Activated naive CD8-positive, alpha-beta T cell treated with anti-CD3 and anti-CD28 coated beads, Interleukin-2, amount 50 U/mL, for 16 hours (primary cell): ENCODE results near the gene CST7.

ENCODE experiments used
- DNase-seq: peaks from one replicate; pipeline ENCODE4 v3.0.0-alpha.2; 2020; ENCODE audit warnings: low read depth, low spot score

The CST7 gene

GRCh38 chr20:24950836-24951525 lies 1.9 kb downstream of the CST7 start:
- no peak for DNase-seq

GRCh38 chr20:24951536-24952083 lies 2.5 kb downstream of the CST7 start:
- no peak for DNase-seq

DNA sequence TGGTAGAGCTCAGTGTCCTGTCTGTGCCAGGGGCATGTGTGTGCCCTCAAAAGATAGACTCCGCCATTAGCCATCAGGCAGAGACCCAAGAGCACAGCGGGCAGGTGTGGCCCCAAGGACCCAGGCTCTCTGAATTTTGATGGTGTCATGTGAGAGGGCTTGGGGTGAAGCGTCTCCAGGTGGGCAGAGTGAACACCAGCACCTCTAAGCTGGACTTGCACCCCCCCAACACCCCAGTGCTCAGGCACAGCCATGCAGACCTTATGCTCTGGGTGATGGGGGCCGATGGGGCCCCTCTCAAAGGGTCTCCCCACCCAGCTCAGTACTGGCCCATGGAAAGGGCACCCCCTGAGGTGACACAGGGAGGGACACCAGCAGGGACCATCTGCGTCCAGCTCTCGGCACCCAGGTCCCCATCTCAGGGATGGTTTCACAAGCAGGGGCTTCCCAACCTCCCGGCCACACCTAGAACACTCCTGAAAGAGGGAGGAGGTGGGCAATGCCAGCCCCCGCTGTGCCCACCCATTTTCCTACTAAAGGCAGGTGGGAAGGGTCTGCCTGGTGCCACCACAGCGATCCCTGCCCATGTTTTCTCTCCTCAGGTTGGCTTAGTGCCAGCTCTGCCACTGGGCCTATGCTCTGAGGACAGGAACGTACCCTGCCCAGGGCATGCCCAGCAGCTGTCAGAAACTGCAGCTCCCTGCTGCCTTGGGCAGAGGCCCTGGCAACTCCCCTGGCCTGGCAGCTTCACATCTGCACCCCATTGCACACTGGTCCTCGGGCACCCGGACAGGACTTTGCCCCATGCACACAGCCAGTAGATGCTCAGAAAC lies 3.5 kb downstream of the CST7 start:
- no peak for DNase-seq

- no peak for DNase-seq
Measured at GRCh38 chr20:24953209-24953575, 4.1 kb downstream of the CST7 start.

GRCh38 chr20:24953621-24954133 lies 4.6 kb downstream of the CST7 start:
- DNase-seq, result no peak

DNA sequence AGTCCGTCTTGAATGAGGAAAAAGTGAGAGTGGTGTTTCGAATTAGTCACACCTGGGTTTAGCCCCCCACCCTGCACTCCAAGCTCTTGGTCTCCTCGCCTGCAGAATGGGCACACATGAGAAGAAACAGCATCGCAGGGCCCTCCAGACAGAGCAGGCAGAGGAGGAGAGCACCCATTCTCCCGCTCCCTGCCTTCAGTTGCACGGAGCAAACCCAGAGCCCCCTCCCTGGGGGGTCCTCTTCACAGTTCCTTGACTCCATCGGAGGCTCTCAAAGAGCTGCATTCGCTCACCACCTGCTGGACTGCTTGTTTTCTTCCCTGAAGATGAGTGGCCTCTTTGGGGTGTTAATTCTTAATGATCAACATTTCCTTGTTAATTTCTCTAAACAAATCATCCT lies 5.1 kb downstream of the CST7 start:
- no peak for DNase-seq

DNA sequence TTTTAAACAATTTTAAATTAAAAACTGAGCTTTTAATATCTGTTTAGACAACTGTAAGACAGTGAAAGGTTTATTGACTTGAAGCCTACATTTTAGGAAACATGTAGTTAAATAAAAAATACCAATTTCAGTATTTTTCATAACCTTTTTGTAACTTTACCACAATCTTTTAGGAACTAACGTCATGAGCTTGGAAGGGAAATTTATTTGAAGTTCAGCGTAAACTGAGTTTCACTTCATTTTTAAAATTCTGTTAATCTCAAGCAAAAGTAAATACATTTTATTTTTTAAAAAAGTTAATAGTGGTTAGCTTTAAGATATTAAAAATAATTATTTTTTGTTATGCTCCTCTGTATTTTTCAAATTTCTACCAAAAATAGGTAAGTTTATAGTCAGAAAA lies 5.5 kb downstream of the CST7 start:
- DNase-seq, result no peak

DNA sequence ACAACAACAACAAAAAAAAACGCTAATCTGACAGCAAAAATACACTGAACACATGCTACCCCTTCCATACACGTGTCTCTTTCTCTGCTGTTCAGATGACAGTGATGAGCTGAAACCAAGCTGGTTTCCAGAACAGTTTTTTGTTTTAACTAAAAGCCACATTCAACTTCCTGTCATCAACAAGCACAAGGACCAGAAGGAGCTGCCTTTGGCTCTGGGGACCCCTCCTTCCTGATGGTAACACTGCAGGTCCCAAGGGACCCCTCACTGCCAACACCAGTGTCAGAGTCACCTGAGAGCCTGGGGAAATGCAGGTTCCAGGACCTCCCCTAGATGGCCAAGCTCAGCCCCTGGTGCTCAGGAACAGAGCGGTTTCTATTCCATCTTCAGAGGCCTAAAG lies 6.0 kb downstream of the CST7 start:
- no peak for DNase-seq

DNA sequence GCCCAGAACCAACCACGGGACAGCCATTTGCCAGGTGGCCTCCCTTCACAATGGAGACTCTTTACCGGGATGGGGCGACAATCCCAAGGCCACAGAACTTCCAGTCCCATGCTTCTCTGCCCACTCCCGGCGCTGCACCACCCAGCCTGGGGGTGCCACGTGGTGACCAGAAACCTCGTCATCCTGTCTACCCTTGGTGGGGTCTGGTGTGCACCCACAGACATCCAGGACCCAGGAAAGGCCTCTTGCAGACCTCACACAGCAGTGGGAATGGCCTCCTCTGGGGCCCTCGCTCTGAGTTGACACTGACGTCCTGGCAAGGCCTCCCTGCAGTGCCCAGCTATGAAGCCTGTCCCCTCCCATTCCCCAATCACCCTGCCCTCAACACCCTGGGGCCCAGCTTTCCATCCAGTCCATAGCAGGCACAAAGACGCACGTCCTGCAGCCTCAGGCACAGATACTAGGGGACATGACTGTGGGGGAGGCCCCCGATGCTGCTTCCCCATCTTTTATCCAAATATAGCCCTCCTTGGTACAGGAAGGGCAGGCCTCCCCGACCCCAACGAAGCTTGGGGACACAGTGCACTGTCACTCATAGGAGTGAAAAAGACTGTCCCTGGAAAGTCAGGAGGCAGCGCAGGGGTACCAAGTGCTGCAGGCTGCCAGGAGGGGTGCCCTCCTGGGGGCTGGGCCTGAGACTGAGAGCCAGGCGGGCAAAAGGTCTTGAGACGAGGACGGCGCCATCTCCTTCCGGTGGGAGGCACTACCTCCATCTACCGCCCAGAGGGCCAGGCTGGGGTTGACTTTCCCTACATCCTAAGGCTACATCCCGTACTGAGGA lies 7.2 kb downstream of the CST7 start:
- DNase-seq, result no peak

- no peak for DNase-seq
Measured at GRCh38 chr20:24957326-24958016, 8.4 kb downstream of the CST7 start.

DNA sequence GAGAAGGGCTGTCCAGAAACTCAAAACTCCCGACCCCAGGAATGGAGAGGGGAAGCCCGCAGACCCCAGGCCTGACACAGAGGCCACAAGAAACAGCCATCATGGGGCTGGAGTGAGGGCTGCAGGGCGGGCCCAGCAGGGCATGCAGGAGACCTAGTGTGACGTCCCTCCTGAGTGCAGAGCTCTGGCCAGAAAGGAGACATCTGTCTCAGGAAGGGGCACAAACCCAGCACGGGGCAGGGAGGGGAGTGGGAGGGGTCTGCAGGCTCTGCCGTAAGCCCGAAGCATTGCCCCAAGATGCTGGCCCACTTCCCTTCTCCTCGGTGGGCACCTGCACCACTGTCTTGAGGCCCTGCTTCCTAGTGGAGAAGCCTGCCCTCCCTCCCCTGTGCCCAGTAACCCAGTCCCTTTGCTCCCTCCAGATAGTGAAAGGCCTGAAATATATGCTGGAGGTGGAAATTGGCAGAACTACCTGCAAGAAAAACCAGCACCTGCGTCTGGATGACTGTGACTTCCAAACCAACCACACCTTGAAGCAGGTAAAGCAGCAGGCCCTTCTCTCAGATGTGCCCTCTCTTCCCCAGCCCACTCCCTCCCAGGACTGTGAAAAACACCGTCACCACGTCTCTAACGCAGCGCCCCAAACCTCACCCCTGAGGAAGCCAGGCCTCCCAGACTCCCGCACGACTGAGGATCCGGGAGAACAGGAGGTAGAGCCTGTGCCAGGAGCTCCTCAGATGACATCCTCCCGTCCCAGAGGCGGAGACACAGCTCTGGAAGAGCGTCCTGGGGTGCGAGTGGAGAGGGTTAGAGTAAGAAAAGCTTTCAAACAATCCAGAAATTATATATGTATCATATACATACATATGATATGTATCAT lies 9.7 kb downstream of the CST7 start:
- DNase-seq, result no peak

- no peak for DNase-seq
Measured at GRCh38 chr20:24959591-24960301, 10.7 kb downstream of the CST7 start.

DNA sequence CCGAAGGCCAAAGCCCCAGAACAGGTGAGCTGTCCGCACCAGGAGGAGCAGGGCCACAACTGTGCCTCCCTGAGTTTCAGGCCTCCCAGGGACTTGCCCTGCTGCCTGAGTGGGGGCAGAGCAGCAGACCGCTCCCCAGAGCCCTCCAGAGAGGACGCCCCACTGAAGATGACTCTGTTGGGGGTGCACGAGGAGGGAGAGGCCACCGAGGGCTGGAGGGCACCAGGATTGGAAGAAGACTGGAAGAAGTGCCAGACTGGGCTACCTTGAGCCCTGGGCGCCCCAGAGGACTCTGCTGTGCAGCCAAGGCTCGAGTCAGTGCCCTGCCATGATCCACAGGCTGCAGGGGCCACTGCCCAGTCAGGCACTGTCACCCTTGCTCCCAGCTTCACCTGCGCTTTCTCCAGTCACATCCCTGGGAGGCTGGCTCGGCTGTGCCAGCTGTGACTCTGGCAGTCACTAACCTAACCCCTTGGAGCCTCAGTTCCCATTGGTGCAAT lies 11.3 kb downstream of the CST7 start:
- DNase-seq, result no peak

- DNase-seq, result no peak
Measured at GRCh38 chr20:24960861-24961260, 11.8 kb downstream of the CST7 start.

- no peak for DNase-seq
Measured at GRCh38 chr20:24961384-24962181, 12.5 kb downstream of the CST7 start.

- no peak for DNase-seq
Measured at GRCh38 chr20:24962182-24962492, 13.1 kb downstream of the CST7 start.

DNA sequence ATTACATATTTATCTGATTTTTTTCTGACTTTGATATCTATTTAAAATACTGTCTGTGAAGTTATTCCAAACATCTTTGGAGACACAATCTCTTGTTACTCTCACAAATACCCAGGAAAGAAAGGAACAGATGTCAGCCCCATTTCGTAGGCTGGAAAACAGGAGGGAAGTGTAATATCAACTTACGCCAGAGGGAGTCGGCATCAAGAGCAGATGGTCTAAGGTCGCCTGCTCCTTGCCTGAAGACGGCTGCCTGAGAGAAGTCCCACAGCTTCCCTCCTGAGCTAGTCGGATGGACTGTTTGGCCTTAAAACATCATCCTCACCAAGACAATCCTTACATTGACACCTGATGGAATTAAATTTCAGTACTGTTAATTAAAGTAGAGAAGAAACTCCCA lies 13.4 kb downstream of the CST7 start:
- no peak for DNase-seq

DNA sequence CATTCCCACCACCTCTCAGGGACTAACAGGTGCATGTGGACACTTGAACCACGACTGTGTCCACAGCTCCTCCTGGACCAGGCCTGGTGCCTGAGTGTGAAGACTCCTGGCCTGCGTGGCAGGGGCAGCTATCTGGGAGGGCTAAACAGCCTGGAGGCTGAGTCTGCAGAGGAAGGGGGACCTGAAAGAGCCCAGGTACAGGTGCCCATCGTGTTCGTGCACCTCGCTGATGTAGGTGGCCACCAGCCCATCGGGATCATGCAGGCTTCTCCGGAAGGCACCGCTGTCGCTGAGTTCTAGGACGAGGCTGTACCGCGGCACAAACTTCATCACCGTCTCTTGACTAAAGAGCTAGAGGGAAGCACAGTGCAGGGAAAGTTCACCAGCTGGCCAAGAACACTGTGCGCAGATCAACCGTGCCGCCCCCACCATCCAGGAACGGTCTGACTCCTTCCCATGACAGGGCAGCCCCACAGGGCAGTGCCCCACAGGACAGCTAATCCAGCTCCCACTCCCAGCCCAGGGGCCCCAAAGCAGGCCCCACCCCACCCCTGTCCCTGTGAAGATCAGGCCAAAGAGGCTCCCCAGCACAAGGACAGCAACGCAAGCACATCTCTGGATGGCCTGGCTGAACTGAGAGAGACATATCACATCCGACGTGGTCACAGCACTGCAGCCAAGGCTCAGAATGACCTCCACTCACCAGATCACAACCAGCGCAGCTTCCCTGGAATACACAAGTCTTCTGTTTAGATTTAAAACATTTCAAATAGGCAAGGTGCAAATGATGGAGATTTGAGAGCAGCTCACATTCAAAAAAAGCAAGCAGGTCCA lies 14.8 kb downstream of the CST7 start:
- no peak for DNase-seq
